NK-92 (cell line): Measurements from ENCODE around the gene ERC2.

Source experiments
- DNase-seq: peaks from one replicate; lab custom pipeline; 2025; ENCODE audit not compliant: unreplicated experiment; lab: John Stamatoyannopoulos, UW

The ERC2 gene

DNA sequence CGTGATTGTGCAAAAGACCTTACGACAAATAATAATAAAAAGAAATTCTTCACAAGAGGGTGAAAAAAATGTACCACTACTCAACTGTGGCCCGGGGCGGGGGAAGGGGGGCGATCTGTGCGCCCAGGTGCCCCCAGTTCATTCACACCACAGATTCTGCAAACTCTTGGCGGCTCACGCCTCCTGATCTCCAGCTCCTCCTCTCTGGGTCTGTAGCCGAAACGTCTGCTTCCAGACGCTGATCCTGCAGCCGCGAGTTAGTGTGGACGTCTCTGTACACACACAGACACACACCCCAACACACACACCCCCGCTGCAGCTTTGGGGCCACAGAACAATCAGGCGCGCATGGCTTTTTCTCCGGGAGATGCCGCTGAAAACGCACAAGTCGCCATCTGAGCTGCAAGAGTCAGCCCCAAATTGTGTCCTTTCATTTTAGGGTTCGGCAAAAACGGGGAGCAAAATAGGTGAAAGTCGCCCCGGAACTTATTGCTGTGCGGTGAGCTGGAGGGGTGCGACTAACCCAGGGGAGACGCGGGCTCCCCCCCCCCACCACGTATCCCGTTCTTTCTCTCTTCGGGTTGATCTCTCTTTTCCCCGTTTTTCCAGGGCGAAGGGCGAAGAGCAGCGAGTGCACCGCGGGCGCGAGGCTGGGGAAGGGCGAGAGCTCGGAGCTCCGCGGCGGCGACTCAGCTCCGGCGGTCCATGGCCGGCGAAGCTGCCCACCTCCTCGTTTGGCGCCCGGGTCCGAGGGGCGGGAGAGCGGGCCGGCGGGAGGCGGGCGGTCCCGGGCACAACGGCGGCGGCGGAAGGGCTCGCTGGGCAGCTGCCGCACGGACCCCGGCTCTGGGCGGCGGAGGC lies 980.7 kb downstream of the ERC2 start:
- DNase-seq, result no peak

DNA sequence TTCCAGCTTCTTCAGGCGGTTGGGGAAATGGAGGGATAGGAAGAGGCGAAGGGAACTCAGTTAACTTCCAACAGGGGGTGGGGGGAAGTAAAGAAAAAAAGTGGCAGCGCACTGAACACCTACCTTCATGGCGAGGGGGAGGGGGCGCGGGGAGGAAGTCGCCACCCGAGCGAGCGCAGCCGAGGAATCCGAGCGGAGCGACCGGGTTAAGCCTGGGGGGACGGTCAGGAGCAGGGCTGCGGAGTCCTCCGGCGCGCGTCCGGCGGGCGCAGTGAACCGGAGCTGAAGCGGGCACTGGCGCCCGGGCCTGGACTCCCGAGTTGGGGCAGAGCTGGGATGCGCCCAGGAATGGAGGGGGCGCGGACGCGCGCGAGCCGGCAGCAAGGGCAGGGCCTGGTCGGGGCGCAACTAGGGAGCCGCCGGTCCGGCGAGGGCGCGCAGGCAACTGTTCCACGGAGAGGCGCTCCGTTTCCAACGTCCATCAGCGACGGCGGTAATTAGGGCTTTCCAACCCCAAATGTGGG lies 981.3 kb downstream of the ERC2 start, which contains the start of gene WNT5A:
Gene WNT5A (minus strand): TSS at position 450 of the 524 bp plus-strand sequence. CDS start 321 bp downstream, at position 129.
- DNase-seq, result no peak

DNA sequence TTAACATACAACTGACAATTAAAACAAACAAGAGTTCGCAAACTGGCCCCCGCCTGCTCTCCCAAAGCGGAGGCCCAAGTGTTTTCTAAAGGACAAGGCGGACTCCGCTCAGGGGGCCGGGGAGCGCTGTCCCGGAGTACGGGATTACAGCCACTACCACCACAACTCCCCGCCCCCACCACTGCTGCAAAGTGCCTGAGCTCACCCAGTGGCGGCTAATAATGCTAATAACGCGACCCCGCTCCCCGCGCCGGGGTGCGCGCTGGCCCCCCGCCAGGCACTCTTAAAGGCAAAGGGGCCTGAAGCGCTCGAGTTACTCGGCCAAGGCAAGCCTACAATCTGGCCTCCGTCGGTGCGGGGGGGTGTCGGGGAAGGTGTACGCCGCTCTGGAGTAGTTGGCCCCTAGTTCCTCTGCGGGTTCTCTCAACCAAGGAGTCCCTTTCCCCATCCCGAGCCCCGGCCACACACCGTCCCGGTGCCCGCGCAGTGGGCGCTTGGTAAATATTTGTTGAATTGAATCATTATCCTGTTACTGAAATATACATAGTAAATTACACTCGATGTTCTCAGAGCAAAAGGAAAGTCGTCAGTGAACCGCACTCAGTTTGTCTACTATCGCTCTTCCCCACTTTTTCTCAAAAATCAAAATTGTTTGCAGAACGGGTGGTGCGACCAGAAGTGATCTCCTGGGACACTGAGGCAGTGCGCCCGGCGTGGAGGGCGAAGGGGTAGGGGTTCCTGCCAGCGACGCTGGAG lies 982.0 kb downstream of the ERC2 start:
- no peak for DNase-seq

DNA sequence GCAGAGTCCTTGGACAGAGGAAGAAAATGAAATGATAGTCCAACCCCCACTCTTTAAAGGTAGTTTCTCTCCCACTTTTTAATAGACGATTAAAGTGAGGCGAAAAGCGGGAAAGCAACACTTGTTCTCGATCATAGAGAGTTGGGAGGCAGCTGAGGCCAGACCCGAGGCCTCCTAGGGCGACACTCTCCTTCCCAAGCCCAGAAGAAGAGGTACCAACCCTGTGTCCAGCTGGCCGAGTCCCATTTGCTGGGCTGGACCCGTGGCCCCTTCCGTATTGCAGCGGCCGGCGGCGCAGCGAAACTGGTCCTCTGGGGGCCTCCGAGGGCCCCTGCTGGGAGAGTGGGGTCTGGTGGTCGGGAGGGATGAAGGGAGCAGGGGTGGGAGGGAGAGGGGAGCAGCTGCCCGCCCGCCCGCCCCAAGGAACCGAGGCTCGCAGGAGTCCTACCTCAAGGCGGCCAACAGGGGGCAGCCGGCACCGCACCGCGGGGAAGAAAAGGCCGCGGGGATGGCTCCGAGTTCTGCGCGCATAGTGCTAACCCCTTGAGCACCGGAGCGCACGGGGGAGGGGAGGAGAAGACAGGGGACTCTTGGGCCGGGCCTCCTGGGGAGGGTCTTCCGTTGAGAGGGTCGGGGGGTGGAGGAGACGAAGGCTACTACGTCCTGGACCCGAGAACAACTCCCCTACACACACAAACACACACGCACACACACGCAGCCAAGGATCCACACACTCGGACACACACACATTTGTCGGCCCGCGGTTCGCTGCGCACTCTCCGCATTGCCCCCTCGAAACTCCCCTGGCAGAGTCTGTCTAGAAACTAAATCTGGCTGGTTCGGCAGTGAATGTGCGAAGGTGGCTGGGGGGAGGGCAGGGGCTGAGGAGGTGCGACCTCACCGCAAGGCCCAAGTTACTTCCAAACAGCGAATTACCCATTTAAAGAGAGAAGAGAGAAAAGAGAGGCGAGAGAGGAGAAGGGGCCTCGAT lies 983.2 kb downstream of the ERC2 start:
- DNase-seq, result no peak

DNA sequence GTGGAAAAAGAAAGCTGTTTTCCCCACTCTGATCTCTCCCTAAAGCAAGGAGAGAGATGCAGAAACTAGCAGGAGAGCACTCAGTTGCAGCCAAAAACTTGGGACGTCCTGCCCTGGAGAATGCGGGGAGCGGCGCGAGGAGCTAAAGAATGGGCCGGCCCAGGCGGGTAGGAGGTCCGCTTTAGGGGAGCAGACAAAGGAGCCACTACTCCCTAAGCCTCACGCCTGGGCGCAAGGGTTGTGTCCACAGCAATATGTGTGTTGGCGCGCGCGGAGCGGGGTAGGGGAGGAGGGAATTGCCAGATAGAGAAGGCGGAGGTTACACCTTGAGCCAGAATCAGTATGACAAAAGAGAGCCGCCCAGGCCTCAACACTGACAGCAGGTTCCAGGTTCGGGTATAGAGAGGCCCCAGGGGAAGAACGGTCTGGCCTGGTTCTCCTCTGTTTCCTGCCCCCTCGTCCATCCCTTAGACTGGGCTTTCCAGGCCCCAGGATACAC lies 984.0 kb downstream of the ERC2 start:
- DNase-seq, result no peak

DNA sequence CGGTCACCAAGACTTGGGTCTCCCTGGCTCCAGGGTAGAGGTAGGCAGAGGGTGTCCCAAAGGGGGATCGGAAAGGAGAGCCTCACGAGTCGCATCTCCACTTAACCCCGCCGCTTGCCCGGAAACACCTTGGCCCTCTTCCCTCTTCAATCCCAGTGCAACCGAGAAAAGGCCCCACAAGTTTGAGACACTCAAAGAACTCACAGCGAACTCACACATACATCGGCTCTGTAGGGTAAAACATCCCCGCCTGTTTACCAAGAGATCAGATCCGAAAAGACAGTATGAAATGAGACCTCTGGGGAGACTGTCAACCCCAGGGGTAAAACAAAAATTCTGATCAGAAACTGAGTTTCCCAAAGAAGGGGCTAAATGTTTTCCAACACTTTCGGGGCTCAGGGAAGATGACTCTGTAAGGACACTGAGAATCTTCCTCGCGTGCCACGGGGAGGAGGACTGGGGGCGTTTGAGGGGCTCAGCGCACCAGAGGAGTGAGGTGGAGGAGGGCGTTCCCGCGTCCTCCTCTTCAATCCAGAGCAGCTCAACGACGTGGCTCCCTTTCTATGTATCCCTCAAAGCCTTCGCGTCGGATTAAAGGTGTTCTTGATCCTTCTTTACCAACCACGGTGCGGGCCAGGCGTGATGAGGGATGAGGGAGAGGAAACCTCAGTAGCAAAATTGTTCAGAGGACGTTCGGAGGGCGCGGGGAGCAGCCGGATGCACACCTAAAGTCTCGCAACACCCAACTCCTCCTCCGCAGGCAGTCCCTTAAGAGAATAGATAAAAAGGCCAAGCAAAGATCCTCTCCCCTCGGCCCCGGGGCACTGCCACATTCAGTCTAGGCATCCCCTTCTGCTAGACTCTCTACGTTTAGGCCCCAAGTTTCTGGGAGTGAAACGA lies 984.8 kb downstream of the ERC2 start:
- no peak for DNase-seq

DNA sequence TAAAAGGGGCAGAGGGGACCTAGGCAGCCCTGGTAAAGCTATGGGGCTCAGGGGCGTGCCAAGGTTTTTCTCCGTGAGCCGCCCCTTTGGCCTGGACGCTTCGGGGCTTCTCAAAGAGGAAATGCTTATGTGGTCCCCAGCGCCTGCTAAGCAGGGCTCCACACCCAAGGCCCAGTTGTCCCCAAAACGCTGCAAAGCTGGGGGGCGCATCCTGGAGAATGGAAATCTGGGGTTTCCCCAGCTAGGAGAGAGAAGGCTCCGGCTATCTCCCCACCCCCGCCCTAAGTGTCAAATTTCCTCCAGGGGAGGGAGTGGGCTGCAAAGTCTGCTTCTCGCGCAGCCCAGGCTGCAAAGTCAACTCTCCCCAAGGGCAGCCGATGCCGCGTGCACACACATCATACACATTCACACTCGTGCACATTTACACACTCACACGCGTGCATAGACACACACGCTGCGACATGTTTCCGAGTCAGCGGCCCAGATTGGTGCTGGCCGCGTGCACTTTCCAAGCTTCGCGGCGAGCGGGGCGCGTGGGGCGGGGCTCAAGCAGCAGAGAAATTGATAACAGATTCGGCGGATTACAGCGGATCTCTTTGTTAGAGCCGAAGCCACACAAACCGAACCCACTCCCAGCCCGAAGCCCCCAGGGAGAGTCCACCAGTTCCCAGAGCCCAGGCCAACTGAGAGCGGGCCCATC lies 985.6 kb downstream of the ERC2 start:
- no peak for DNase-seq

DNA sequence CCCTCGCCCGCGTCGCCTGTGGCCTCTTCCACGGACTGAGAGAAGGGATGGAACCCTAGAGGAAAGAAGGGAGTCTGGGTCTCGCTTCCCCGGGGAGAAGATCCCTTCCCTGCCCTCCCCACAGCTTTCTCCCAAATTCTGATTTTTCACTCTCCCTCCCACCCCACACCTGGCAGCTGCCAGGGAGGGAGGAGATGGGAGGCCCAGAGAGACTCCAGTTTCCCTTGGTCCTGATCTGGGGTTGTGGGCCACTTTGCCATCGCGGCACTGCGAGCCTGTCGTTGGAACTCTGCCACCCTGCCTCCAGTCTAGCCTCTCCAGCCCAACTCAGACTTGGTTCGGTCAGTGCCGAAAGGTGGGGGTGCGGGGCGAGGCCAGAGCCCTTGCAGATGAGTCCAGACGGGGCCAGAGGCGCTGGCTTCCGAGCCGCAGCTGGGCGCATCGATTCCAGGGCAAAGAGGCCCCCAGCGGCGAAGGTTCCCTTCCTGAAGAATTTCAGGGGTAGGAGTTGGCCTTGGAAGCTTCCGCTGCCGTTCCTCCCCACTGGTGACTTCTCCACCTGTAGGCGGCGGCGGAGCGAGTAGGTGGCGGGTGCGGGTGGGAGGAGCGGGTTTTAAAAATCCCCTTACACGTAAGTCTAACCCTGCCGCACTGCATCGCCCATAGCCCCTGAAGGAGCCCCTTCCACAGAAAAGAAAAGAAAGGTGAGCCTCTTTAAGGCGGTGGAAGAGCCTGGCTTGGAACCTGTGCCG lies 986.3 kb downstream of the ERC2 start:
- no peak for DNase-seq

DNA sequence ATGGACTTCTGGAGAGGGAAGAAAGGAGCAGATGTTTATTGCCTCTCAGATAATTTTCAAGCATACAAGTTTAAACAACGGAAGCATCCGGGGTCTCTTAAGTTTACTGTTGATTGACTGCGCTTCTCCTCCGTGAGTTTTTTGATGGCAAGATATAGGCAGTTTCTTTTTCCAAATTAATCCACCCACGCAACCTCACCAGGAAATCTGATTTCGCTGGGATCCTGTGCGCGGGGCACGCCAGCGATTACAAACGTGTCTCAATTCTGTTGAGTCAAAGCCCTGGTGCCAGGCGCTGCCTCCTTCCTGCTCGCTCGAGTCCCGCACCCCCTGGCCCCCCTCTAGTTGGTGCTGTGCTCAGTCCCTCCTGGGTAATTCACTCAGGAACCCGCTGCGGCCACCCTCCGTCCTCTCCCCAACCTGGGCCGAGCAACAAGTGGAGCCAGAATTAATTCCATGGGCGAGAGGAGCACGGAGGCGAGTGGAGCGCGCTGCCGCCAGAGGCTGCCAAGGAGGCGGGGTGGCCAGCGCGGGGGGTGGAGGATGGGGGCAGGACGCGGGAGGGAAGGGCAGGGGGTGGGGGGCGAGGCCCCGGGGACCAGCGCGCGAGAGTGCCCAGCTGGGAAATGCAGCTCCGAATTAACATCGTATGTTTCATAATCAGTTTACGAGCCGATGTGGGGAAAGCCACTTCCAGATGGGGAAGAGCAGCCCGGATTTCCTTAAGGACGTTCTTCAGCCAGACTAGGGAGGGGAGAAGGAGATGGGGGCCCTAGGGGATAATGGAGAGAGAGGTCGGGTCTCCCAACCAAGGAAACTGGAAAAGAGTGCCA lies 987.1 kb downstream of the ERC2 start:
- no peak for DNase-seq

DNA sequence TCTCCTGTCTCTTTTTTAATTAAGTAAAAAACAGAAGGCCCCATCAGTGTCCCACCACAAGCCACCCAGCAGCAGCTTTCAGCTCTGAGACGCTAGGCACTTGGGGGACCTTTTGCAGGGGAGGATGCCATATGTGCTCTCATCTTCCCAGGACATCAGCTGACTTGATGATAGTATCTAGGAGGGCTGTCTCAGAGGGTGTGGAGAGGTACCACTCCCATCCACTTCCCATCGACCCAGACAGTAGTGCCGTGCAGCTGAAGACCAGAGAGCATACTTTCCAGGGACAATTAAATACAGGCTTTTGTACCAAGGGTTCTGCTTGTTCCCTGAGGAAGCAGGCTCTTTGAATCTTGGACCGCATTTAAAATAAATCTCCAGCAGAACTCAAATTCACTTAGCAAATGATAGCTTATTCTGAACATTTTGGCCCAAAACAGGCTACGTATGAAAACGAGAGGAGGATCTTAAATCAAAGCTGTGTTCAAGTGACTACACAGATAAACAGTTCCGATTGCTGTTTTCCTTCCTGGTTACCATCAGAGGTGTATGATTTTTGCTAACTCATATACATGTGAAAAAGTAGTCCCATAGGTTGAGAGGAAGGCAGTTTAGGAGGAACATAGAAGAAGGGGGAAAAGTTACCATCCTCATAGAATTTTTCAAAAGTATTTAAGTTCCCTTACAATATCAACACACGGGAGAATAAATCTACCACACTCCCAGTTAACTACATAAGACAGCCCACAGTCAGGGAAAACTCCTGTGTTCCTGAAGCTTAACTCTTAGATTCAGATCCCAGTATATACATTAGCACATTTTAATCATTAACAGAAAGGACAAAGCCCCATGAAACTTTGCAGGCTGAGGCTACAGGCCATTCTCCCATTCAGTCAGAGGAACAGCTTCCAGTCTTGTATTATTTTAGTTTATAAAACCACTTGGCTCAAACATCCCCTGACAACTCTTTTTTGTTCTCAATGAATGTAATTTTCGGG lies 990.7 kb downstream of the ERC2 start:
- no peak for DNase-seq

DNA sequence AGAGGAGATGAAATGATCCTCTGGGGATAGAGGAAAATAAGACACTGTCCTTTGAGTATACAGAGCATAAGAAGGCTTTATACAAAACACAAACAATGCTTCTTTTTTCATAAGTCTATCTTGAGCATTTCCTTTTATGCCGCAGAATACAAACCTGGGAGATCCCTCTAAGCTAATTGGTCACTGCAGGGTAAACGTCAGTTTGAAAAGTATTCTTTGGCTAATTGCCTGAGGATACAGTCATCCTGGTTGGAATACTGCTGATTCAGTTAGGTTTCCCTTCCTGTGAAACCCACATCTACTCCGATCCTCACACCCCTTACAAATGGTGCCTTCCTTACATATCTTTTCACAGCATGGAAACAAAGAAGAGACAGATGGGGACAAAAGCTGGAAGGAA lies 991.8 kb downstream of the ERC2 start:
- DNase-seq, result no peak

DNA sequence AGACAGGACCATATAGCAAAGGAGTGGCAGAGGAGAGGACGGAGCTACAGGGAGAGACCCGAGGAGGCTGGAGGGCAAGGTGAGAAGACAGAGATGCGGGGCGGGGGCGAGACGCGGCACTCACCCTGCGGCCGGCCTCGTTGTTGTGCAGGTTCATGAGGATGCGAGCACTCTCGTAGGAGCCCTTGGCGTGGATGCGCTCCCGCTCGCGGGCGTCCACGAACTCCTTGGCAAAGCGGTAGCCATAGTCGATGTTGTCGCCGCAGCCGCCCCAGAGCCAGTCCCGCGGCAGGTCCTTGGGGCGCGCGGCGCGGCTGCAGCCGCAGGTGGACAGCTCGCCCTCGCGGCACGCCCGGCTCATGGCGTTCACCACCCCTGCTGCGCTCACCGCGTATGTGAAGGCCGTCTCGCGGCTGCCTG lies 994.0 kb downstream of the ERC2 start:
- DNase-seq, result no peak

DNA sequence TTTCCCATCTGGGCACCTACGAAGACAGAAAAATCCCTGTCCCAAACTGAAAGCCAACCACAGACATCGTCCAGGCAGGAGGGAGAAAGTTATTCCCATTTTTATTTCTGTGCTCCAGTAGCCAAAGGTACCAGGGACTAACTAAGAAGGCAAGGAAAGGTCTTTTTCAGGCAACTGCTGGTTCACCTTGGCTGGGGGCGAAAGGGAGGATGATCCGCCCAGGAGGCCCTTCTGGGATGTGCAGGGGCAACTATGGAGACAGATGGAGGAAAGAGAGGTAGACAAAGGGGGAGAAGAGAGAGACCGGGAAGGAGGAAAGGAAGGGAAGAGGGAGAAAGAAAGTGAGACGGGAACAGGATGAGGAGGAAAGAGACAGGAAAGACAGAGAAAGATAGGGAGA lies 994.5 kb downstream of the ERC2 start:
- DNase-seq, result no peak

DNA sequence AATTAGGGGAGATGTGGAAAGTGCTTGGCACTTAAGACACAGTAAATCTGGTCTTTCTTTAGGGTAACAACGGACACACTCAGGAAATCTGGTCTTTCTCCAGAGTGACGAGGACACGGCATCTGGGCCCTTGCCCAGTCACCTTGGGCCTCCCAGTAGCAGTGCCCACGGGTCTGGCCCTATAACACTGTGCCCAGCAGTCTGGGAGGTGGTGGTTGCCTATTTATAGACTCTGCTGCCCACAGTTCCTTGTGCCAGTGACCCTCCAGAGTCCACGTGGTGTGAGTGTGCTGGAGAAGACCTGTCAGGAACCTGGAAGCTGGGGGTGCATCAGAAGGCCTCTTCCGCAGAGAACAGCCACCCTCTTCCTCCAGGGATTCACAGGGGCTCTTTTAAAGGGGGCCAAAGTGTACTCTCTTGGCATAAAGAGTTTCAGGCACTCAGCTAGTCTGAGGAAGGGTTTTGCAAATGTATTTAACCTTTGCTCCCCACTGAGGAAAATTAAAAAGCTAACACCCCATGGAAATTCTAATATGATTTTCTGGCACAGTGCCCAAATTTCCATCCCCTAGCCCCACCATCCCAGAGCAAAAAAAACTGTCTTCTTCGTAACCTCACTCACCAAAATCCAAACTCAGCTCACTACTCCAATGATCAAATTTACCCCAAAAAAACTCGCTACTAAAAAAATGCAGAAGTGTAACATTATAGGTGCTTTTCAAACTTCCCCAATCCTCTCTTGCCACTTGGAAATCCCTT lies 996.6 kb downstream of the ERC2 start:
- DNase-seq, result no peak

DNA sequence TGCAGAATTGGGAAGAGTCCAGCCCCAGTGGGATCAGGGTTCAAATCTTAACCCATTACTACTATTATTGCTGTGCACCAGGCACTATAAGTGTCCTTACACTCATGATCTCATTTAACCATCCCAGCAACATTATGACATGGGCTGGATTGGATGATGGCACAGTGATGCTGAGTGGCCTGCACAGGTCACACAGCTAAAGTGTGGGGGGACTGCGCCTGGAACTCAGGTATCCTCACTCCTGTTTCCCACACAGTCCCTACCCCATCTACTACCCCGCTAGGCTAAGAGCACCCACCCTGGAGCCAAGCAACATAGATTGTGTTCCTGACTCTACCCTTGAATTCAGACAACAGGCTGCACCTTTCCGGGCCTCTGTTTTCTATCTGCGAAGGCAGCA lies 997.2 kb downstream of the ERC2 start:
- DNase-seq, result no peak
